GM10266 (cell line): ENCODE data around the gene PARP9.

Source experiments
- DNase-seq: peaks from one replicate; pipeline ENCODE4 v3.0.0; 2012; ENCODE audit errors: extremely low spot score
- CTCF ChIP-seq: IDR thresholded peaks from 2 replicates; pipeline ENCODE4 v1.5.1; 2012; ENCODE audit warnings: mild to moderate bottlenecking, low read depth; ENCODE audit not compliant: control insufficient read depth, insufficient read depth; ENCODE audit errors: missing control alignments

PARP9 gene

GRCh38 chr3:122523317-122523716, 40.8 kb downstream of the PARP9 start:
- no peak for DNase-seq
- no peak for TF ChIP-seq CTCF

- TF ChIP-seq CTCF = no peak
- DNase-seq = no peak
Observed at GRCh38 chr3:122520861-122521260, 43.2 kb downstream of the PARP9 start.

GRCh38 chr3:122519693-122520092, 44.4 kb downstream of the PARP9 start:
- TF ChIP-seq CTCF = no peak
- DNase-seq = no peak

GRCh38 chr3:122516846-122517360, 47.2 kb downstream of the PARP9 start:
- no peak for TF ChIP-seq CTCF
- no peak for DNase-seq

- no peak for DNase-seq
- TF ChIP-seq CTCF = no peak
Observed at GRCh38 chr3:122515870-122516269, 48.2 kb downstream of the PARP9 start.

- no peak for DNase-seq
- TF ChIP-seq CTCF = no peak
Observed at GRCh38 chr3:122515020-122515468, 49.1 kb downstream of the PARP9 start.

- DNase-seq = peak; percentile 97
- no peak for TF ChIP-seq CTCF
Observed at GRCh38 chr3:122514123-122515019, 49.7 kb downstream of the PARP9 start, which contains the start of gene KPNA1. Gene KPNA1, minus strand, starts transcription at chr3:122514939. Its CDS starts 18,374 bp downstream, at chr3:122496565.
